ENCODE results near the gene SLC10A2. TPM values are rescaled to one million over a fixed set of nuclear protein-coding genes. Genes with fewer than 3 reads are reported as not detected.
"Not testable (repeated sequence)": the region's sequence is repeated elsewhere in the genome, so short reads cannot be mapped to it uniquely, and the experiment has no call there.

SLC10A2 gene
- total and polyA plus RNA-seq, 12 donors: not detected

DNA sequence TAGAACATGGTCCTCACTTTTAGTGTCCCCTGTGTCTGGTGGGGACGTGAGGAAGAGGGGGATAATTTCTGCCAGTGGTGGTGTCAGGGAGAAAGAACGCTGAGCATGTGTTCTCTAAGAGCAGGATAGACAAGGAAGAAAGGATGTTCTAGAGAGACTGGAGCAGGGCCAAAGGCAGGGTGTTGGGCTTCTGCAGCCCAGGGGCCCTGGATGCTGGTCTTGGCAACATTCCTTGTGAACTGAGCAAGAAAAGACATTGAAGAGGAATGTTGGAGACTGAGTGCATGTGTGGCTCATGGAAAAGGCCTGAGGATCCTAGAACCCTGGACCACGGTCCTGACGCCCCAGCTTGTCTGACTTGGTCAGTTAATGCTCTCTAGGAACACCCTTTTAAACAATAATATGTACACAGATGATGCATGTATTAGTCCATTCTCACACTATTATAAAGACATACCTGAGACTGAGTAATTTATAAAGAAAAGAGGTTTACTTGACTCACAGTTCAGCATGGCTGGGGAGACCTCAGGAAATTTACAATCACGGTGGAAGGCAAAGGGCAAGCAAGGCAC, 33.6 kb upstream of the SLC10A2 start:
- peaks cover 0 to 9% (median 0%) of the 10 kb centered on the region in 11 donors for H3K9me3 ChIP-seq
- H3K27ac ChIP-seq: no peak overlapping the region
- DNase-seq: no peak
- H3K4me3 ChIP-seq: no peak overlapping the region
- no peaks in the 10 kb centered on the region for H3K27me3 ChIP-seq
- TF ChIP-seq, protein P1, sequence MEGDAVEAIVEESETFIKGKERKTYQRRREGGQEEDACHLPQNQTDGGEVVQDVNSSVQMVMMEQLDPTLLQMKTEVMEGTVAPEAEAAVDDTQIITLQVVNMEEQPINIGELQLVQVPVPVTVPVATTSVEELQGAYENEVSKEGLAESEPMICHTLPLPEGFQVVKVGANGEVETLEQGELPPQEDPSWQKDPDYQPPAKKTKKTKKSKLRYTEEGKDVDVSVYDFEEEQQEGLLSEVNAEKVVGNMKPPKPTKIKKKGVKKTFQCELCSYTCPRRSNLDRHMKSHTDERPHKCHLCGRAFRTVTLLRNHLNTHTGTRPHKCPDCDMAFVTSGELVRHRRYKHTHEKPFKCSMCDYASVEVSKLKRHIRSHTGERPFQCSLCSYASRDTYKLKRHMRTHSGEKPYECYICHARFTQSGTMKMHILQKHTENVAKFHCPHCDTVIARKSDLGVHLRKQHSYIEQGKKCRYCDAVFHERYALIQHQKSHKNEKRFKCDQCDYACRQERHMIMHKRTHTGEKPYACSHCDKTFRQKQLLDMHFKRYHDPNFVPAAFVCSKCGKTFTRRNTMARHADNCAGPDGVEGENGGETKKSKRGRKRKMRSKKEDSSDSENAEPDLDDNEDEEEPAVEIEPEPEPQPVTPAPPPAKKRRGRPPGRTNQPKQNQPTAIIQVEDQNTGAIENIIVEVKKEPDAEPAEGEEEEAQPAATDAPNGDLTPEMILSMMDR (IDR thresholded peaks at IDR 0.05): no peak
- intact Hi-C loops (cut with DNase I): no loop called here
- no peaks in the 10 kb centered on the region for H3K36me3 ChIP-seq
- WGBS, 2 donors: 70 to 73% methylated on average over 5 of the region's 5 CpGs
- H3K4me1 ChIP-seq: peaks cover 0 to 9% (median 0%) of the 10 kb centered on the region in 9 donors
- ATAC-seq: no peak

DNA sequence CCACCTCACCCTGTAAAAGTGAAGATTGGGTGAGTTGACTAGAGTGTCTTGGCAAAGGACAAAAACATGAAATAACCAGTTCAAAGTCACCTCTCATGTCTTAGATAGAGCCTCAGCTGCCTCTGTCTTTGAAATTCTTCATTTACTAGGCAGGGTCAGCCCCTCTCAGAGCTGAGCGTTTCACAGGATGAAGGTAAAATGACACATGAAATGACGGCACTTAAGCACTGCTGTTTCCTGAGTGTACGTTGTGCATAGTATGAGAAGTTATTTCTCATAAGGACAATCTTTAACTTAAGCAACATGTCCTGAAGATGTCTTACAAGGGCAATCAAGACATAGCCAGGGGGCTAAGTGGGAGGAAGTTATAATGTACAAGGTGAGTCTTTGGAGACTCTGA, 32.3 kb upstream of the SLC10A2 start:
- WGBS, 2 donors: 79 to 82% methylated on average over 3 of the region's 3 CpGs
- ATAC-seq: no peak

DNA sequence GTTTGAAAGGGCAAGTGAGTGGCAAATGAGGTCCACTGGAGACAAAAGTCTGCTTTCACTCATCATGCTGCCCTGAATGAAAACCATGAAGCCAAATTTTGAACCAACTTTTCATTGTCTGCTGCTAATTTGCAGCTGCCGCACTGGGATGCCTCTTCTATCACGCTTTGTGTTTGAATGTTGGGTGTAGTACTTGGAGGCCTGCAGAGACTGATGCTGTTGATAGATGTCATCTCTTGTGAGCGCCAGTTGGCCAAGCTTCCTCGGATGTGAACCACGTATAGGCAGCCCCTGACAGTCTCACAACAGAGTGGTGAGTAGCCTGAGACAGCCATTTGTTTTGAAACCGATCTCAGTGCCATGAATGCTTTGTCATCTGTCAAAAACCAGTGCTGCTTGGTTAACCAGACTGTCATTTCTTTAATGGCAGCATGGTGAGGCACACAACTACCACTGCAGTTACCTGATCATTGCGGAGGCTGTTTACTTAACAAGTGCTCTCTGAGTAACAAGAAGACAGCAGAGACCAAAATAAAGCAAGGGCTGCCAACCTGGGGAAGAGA, 31.2 kb upstream of the SLC10A2 start:
- TF ChIP-seq, protein P1 (IDR thresholded peaks at IDR 0.05): no peak
- ATAC-seq (no peak), DNase-seq (no peak)
- peaks cover 0 to 7% (median 0%) of the 10 kb centered on the region in 9 donors for H3K4me1 ChIP-seq
- no peaks in the 10 kb centered on the region for H3K27me3 ChIP-seq
- H3K4me3 ChIP-seq: no peak overlapping the region
- intact Hi-C loops (cut with DNase I): no loop called here
- no peak overlapping the region for H3K27ac ChIP-seq
- WGBS, 2 donors: 79 to 85% methylated on average over 7 of the region's 7 CpGs
- H3K9me3 ChIP-seq: peaks cover 0 to 25% (median 8%) of the 10 kb centered on the region in 11 donors
- H3K36me3 ChIP-seq: no peaks in the 10 kb centered on the region

More for the DNA sequence above, 32.3 kb upstream of the SLC10A2 start:
- no peaks in the 10 kb centered on the region for H3K36me3 ChIP-seq
- H3K4me3 ChIP-seq: no peak overlapping the region
- no peak overlapping the region for H3K27ac ChIP-seq
- intact Hi-C loops (cut with DNase I): no loop called here
- no peaks in the 10 kb centered on the region for H3K27me3 ChIP-seq
- H3K4me1 ChIP-seq: peaks cover 0 to 9% (median 0%) of the 10 kb centered on the region in 9 donors
- no peak for DNase-seq
- TF ChIP-seq, protein P1 (IDR thresholded peaks at IDR 0.05): no peak
- peaks cover 0 to 14% (median 4%) of the 10 kb centered on the region in 11 donors for H3K9me3 ChIP-seq

DNA sequence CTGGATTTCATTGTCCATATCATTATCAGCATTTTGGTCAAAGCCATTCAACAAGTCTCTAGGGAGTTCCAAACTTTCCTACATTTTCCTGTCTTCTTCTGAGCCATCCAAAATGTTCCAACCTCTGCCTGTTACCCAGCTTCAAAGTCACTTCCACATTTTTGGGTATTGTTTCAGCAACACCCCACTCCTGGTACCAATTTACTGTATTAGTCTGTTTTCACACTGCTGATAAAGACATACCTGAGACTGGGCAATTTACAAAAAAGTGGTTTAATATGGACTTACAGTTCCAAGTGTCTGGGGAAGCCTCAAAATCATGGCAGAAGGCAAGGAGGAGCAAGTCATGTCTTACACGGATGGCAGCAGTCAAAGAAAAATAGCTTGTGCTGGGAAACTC, 27.4 kb upstream of the SLC10A2 start:
- ATAC-seq, DNase-seq: not testable (repeated sequence)

DNA sequence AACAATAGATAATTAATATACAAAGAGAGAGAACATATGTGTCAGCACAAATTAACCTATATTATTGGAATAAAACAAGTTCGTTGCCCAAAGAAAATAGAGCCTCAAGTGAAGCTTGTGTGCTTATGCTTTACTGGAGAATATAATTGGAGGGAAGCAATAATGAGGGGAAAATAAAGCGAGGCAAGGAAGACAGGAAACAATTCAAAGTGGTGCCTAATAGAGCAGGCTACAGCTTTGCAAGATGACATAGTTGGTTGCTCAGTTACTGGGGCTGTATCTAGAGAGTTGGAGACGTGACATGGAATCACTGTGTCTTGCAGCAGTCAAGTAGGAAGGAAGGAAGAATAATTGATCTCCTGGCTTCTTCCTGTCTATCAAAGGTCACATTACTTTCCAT, 21.1 kb upstream of the SLC10A2 start:
- Histone ChIP-seq H3K4me3 (no peak overlapping the region), H3K4me1 (no peaks in the 10 kb centered on the region), H3K27ac (no peak overlapping the region), H3K27me3 (no peaks in the 10 kb centered on the region), H3K9me3 (peaks cover 0 to 24% (median 0%) of the 10 kb centered on the region in 11 donors), H3K36me3 (no peaks in the 10 kb centered on the region)
- WGBS, 2 donors: 60 to 66% methylated on average over 3 of the region's 3 CpGs
- ATAC-seq (no peak), DNase-seq (no peak)
- TF ChIP-seq, protein P1 (IDR thresholded peaks at IDR 0.05): no peak
- intact Hi-C loops (cut with DNase I): no loop called here

More for the DNA sequence above, 27.4 kb upstream of the SLC10A2 start:
- H3K27ac ChIP-seq; H3K4me1 ChIP-seq; H3K4me3 ChIP-seq; H3K36me3 ChIP-seq; intact Hi-C loops (cut with DNase I); H3K27me3 ChIP-seq: not testable (repeated sequence)
- peaks cover 0 to 51% (median 8%) of the 10 kb centered on the region in 11 donors for H3K9me3 ChIP-seq
- WGBS, 2 donors: 93 to 98% methylated on average over 1 of the region's 1 CpG

Measured in heart right ventricle (tissue), 16 donors.